Testis (tissue), 2 donors: ENCODE measurements around the gene AFAP1.

Source experiments
- CTCF ChIP-seq, 3 experiments: fragments of 450-650 bp in 2 of 3; fragments of 200-600 bp in 1 of 3; sonication (generic) in 1 of 3; IDR thresholded peaks; one replicate each; pipeline ENCODE4 v1.5.1; 2016 to 2019; ENCODE audit warnings: antibody characterized with exemption in 3 of 3, mild to moderate bottlenecking in 2 of 3, moderate library complexity in 1 of 3
- POLR2A ChIP-seq: fragments of 450-650 bp; IDR thresholded peaks from one replicate; pipeline ENCODE4 v1.6.1; 2017; ENCODE audit warnings: antibody characterized with exemption, mild to moderate bottlenecking, moderate library complexity

GRCh38 chr4:7780751-7781348 is 158.8 kb downstream of the AFAP1 start:
- TF ChIP-seq CTCF (IDR thresholded peaks at IDR 0.05), result no peak
- no peak for TF ChIP-seq POLR2A
